Neural progenitor cell (in vitro differentiated cells): ENCODE data around the gene SYT6.

Source experiments
- EZH2 ChIP-seq: fragments of 200-600 bp; sonication (generic); IDR thresholded peaks from 2 replicates; pipeline ENCODE4 v1.6.1; 2017; ENCODE audit warnings: antibody characterized with exemption, mild to moderate bottlenecking, moderate library complexity
- TF ChIP-seq, protein P1 (sequence below): fragments of 200-600 bp; sonication (generic); IDR thresholded peaks from 2 replicates; pipeline ENCODE4 v1.5.1; 2017; ENCODE audit warnings: antibody characterized with exemption, mild to moderate bottlenecking

DNA sequence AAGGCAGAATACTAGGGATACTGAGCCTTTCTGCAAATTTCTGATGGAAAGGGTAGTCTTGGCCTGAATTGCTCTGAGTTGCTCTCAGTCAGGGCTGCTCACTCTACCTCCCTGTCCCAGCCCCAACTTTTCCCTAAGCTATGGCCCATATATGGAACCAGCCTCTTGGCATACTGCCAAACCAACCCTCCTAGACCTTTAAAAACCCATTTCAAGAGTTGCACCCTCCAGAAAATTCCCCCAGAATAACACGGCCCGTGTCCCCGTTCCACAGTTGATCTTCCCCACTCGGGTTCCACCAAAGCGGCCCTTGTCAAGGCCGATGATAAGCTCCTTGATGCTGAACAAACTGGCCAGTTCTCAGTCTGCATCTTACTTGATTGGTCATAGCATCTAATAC, 25.4 kb downstream of the SYT6 start:
- TF ChIP-seq, protein P1, sequence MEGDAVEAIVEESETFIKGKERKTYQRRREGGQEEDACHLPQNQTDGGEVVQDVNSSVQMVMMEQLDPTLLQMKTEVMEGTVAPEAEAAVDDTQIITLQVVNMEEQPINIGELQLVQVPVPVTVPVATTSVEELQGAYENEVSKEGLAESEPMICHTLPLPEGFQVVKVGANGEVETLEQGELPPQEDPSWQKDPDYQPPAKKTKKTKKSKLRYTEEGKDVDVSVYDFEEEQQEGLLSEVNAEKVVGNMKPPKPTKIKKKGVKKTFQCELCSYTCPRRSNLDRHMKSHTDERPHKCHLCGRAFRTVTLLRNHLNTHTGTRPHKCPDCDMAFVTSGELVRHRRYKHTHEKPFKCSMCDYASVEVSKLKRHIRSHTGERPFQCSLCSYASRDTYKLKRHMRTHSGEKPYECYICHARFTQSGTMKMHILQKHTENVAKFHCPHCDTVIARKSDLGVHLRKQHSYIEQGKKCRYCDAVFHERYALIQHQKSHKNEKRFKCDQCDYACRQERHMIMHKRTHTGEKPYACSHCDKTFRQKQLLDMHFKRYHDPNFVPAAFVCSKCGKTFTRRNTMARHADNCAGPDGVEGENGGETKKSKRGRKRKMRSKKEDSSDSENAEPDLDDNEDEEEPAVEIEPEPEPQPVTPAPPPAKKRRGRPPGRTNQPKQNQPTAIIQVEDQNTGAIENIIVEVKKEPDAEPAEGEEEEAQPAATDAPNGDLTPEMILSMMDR = no peak
- TF ChIP-seq EZH2 = no peak
